Measurements from ENCODE around the gene AP3D1.

The AP3D1 gene

DNA sequence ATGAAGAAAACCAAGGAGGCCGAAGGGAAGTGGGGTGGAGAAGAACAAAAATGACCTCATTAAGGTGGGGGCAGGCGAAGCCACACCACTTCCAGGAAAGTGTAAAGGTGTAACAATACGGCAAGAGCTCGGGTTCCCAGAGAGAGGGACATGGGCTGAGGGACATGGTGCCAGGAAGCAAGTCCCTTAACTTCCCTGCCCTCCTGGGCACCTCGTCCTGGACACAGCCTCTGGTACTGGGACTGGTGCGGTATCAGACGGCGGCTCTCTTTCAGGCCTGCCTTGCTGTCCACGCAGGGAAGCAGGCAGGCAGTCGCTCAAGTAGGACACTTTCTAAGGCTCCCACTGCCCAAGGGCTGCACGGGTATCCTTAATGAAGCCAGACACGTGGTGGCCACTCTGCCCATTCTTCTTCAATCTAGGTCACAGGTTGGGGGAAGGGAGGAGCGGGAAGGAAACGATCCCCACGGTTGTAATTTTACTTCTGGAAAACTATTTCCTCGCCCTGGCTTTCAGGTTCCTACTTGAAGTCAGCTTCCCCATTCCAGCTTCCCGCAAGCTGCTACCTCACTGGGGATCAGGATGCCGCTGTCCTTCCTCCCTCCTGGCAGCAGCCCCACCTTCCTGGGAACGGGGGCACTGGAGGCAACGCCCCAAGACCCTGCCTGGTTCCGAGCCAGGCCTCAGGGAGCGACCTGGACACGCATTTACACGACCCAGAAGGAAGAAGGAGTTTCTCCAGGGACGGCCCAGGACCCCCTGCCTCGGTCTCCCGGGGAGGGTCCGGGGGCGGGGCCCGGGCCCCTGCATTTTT, 1.2 kb downstream of the AP3D1 start:
- peak overlapping the region; percentile 96; the same call in 1 of the 2 replicates for H3K4me3 ChIP-seq (ENCODE audit: low read length)
- 0 out of 2 replicates have a peak, but pooled peaks cover under 1% of the 10 kb centered on the region for H3K36me3 ChIP-seq (ENCODE audit: control insufficient read depth, insufficient read depth, low read length)
- H3K27ac ChIP-seq (ENCODE audit: low read length): no peak overlapping the region
- H3K27me3 ChIP-seq (ENCODE audit: control insufficient read depth, insufficient read depth, low read length): no peaks in the 10 kb centered on the region
- WGBS (ENCODE audit: insufficient coverage, insufficient read length): no CpG with 5 or more reads among the region's 30 CpGs
- H3K9me3 ChIP-seq (ENCODE audit: control insufficient read depth, insufficient read depth, low read length): no peaks in the 10 kb centered on the region
- peaks cover 2% of the 10 kb centered on the region for H3K4me1 ChIP-seq (ENCODE audit: control insufficient read depth, insufficient read depth, low read length)
- DNase-seq (ENCODE audit: low read depth, low spot score): no peak

DNA sequence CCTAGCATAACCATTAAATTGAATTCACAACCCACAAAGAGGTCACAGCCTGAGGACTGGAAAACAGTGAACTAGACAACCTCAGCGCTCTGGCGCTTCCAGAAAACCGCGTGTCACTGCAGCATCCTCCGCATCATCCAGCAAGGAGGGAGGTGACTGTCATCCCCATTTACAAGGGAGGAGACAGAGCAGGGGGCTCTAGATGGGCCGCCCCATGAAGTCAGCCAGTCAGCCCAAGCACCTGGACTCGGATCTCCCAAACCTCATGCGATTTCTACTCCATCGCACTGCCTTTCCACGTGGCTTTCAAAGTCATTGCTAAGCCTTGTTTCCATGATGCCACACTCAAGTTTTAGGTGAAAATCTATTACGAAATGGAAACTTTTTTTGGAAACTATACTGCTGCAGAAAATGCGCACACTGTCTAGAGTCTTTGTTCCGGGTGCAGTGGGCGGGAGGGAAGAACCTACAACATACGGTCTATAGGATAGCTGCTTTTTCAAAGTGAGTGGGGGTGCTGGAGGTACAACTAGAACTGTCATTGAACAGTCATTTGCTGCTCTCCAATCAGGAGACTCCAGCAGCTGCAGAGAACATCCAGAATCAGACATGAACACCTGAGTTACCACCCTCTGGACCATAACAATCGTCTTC, 2.8 kb downstream of the AP3D1 start:
- H3K27me3 ChIP-seq (ENCODE audit: control insufficient read depth, insufficient read depth, low read length): no peaks in the 10 kb centered on the region
- H3K27ac ChIP-seq (ENCODE audit: low read length): no peak overlapping the region
- H3K36me3 ChIP-seq (ENCODE audit: control insufficient read depth, insufficient read depth, low read length): 0 out of 2 replicates have a peak, but pooled peaks cover 3% of the 10 kb centered on the region
- peaks cover 2% of the 10 kb centered on the region for H3K4me1 ChIP-seq (ENCODE audit: control insufficient read depth, insufficient read depth, low read length)
- no peak overlapping the region for H3K4me3 ChIP-seq (ENCODE audit: low read length)
- no CpG with 5 or more reads among the region's 16 CpGs for WGBS (ENCODE audit: insufficient coverage, insufficient read length)
- H3K9me3 ChIP-seq (ENCODE audit: control insufficient read depth, insufficient read depth, low read length): no peaks in the 10 kb centered on the region
- DNase-seq (ENCODE audit: low read depth, low spot score): no peak

DNA sequence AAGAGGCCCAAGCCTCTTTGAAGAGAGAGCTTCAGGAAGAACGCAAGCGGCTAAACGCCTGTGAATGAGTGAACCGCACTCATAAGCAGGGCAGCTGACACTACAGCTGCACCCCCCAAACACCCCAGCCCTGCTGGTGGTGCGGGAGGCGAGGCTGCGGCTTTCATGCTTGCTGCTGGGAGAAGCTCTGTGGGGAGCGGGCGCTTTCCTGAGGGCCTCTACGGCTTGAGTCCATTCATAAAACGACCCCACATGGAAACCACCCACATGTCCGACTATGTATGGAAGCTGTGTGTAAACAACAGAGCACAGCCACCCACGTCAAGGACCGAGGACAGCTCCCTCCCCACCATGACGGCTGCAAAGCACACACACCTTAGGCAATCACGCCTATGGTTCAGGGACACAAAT, 5.5 kb downstream of the AP3D1 start:
- H3K27ac ChIP-seq (ENCODE audit: low read length): no peak overlapping the region
- peaks cover 2% of the 10 kb centered on the region for H3K4me1 ChIP-seq (ENCODE audit: control insufficient read depth, insufficient read depth, low read length)
- H3K9me3 ChIP-seq (ENCODE audit: control insufficient read depth, insufficient read depth, low read length): no peaks in the 10 kb centered on the region
- H3K4me3 ChIP-seq (ENCODE audit: low read length): no peak overlapping the region
- WGBS (ENCODE audit: insufficient coverage, insufficient read length): no CpG with 5 or more reads among the region's 16 CpGs
- no peaks in the 10 kb centered on the region for H3K27me3 ChIP-seq (ENCODE audit: control insufficient read depth, insufficient read depth, low read length)
- no peak for DNase-seq (ENCODE audit: low read depth, low spot score)
- 0 out of 2 replicates have a peak, but pooled peaks cover 3% of the 10 kb centered on the region for H3K36me3 ChIP-seq (ENCODE audit: control insufficient read depth, insufficient read depth, low read length)

DNA sequence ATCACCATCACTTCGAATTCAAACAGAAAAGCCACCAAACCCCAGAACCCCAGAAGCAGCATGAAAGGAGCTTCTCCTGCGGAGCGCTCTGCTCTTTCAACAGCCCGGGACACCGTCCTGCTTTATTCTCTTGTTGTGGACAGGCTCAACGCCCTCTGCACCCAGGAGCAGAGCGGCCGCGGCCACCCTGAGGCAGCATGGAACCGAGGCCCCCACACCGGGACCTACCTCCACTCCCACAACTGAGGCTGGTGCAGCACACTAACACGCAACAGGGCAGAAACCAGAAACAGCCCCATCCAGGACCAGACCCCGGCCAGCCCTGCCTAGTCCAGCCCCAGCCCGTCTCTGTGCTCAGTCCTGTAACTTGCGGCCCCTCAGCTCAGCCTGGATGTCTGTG, 7.2 kb downstream of the AP3D1 start:
- H3K27ac ChIP-seq (ENCODE audit: low read length): no peak overlapping the region
- peaks cover 3% of the 10 kb centered on the region; the same call in 1 of the 2 replicates for H3K36me3 ChIP-seq (ENCODE audit: control insufficient read depth, insufficient read depth, low read length)
- DNase-seq (ENCODE audit: low read depth, low spot score): no peak
- WGBS (ENCODE audit: insufficient coverage, insufficient read length): no CpG with 5 or more reads among the region's 15 CpGs
- H3K27me3 ChIP-seq (ENCODE audit: control insufficient read depth, insufficient read depth, low read length): no peaks in the 10 kb centered on the region
- H3K4me1 ChIP-seq (ENCODE audit: control insufficient read depth, insufficient read depth, low read length): no peaks in the 10 kb centered on the region
- no peaks in the 10 kb centered on the region for H3K9me3 ChIP-seq (ENCODE audit: control insufficient read depth, insufficient read depth, low read length)
- no peak overlapping the region for H3K4me3 ChIP-seq (ENCODE audit: low read length)

DNA sequence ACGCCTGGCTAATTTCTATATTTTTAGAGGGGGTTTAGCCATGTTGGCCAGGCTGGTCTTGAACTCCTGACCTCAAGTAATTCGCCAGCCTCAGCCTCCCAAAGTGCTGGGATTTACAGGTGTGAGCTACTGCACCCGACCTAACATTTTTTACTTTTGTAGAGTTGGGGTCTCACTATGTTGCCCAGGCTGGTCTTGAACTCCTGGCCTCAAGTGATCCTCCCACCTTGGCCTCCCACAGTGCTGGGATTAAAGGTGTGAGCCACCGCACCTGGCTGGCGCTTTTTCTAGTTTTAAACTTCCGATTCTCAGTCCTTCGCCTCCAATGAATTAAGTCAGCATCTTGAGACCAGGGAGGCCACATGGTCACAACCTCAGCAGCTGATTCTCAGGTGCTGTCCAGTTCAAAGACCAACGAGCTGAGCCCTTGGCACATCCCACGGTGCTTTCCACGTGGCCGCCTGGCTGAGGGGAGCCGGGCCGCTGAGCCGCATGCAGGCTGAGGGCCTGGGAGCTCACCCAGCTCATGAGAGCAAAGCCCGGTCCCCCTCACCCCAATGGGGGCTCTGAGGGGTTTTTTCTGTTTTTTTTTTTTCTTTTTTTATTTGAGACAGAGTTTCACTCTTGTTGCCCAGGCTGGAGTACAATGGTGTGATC, 9.1 kb downstream of the AP3D1 start:
- Histone ChIP-seq H3K9me3 (ENCODE audit: control insufficient read depth, insufficient read depth, low read length) (no peaks in the 10 kb centered on the region), H3K27ac (ENCODE audit: low read length) (no peak overlapping the region), H3K4me3 (ENCODE audit: low read length) (no peak overlapping the region), H3K4me1 (ENCODE audit: control insufficient read depth, insufficient read depth, low read length) (no peaks in the 10 kb centered on the region), H3K27me3 (ENCODE audit: control insufficient read depth, insufficient read depth, low read length) (no peaks in the 10 kb centered on the region), H3K36me3 (ENCODE audit: control insufficient read depth, insufficient read depth, low read length) (peaks cover 10% of the 10 kb centered on the region)
- no peak for DNase-seq (ENCODE audit: low read depth, low spot score)
- no CpG with 5 or more reads among the region's 15 CpGs for WGBS (ENCODE audit: insufficient coverage, insufficient read length)

DNA sequence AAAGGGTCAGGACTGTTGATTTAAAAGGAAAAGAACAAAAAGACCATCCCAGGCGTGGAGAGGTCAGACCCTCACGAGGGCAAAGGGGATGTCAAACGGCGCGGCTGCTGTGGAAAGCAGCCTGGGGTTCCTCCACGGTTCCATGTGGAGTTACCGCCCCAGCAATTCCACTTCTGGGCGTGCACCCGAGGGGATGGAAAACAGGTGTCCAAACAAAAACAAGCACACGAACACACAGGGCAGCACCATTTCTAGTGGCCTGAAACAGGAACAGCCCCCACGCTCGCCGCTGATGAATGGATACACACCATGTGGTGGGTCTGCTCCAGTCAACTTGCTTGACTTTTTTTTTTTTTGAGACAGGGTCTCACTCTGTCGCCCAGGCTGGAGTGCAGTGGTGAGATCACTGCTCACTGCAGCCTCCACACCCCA, 11.2 kb downstream of the AP3D1 start:
- H3K4me1 ChIP-seq (ENCODE audit: control insufficient read depth, insufficient read depth, low read length): no peaks in the 10 kb centered on the region; the same call in 1 of the 2 replicates
- no peaks in the 10 kb centered on the region for H3K9me3 ChIP-seq (ENCODE audit: control insufficient read depth, insufficient read depth, low read length)
- no peaks in the 10 kb centered on the region for H3K27me3 ChIP-seq (ENCODE audit: control insufficient read depth, insufficient read depth, low read length)
- H3K27ac ChIP-seq (ENCODE audit: low read length): no peak overlapping the region
- H3K4me3 ChIP-seq (ENCODE audit: low read length): no peak overlapping the region
- no peak for DNase-seq (ENCODE audit: low read depth, low spot score)
- H3K36me3 ChIP-seq (ENCODE audit: control insufficient read depth, insufficient read depth, low read length): peaks cover 21% of the 10 kb centered on the region
- WGBS (ENCODE audit: insufficient coverage, insufficient read length): no CpG with 5 or more reads among the region's 14 CpGs

DNA sequence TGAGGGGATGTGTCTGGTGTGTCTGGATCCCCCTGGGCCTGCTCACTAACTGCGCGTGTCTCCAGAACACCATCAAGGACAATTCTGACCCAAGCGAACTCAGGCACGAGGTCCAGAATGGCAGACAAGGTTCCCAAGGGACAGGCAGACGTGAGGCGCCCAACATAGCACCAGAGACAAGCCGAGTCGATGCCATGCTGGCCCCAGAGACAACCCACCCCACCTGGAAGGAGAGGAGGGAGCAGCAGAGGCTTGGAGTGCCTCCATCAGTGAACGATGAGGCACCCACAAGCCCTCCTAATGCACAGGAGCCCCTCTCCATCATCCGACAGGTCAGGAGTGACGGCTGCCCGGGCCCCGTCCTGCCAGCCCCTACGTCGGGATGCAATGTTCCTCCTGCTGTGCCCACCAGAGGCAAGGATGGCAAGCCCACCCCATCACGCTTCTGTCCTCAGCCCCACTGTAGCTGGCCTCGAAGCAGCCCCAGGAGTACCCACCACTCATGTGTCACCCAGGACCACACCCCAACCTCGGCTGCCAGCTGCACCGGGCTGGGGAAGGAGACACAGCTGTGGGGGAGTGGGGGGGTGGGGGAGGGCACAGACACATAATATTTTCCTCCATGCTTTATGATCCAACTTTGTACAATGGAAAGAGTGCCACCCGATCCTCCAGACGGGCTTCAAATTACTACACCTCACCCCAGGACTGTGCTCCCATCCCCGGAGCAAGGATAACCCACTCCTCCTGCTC, 11.8 kb downstream of the AP3D1 start:
- H3K27me3 ChIP-seq (ENCODE audit: control insufficient read depth, insufficient read depth, low read length): no peaks in the 10 kb centered on the region
- peaks cover 18% of the 10 kb centered on the region for H3K36me3 ChIP-seq (ENCODE audit: control insufficient read depth, insufficient read depth, low read length)
- no peak for DNase-seq (ENCODE audit: low read depth, low spot score)
- H3K9me3 ChIP-seq (ENCODE audit: control insufficient read depth, insufficient read depth, low read length): no peaks in the 10 kb centered on the region
- no CpG with 5 or more reads among the region's 22 CpGs for WGBS (ENCODE audit: insufficient coverage, insufficient read length)
- H3K4me3 ChIP-seq (ENCODE audit: low read length): no peak overlapping the region
- no peak overlapping the region for H3K27ac ChIP-seq (ENCODE audit: low read length)
- no peaks in the 10 kb centered on the region; the same call in 1 of the 2 replicates for H3K4me1 ChIP-seq (ENCODE audit: control insufficient read depth, insufficient read depth, low read length)

DNA sequence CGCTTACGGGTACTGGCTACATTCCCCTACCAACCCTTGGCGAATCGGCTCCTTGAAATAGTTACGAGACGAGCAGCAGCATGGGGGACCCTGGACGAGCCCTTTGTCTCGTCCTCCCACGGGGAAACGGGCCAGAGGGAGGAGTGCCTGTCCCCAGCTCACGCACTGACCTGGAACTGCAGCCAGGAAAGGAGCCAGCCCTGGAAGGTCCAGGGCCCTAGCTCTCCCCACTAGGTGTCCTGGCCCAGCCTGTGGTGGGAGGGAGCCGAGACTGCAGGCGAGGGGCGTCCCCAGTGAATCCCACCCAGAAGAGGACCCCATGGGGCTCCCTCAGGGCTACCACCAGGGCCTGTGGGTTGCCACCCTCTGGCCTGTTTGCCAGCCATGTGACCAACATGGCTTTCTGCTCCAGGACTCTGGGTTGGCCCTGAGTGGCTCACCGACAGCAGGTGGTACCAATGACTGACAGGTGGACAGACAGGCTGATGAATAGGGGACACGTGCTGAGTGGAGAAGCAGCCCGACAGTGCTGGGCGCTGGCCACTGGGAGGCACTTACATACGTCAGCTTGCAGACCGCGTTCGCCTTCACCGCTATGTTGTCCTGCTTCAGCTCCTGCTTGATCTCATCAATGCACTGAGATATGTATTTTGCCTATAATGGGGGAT, 13.2 kb downstream of the AP3D1 start:
- no peaks in the 10 kb centered on the region for H3K9me3 ChIP-seq (ENCODE audit: control insufficient read depth, insufficient read depth, low read length)
- no CpG with 5 or more reads among the region's 23 CpGs for WGBS (ENCODE audit: insufficient coverage, insufficient read length)
- DNase-seq (ENCODE audit: low read depth, low spot score): no peak
- no peak overlapping the region for H3K27ac ChIP-seq (ENCODE audit: low read length)
- H3K4me1 ChIP-seq (ENCODE audit: control insufficient read depth, insufficient read depth, low read length): no peaks in the 10 kb centered on the region; the same call in 1 of the 2 replicates
- no peak overlapping the region for H3K4me3 ChIP-seq (ENCODE audit: low read length)
- H3K27me3 ChIP-seq (ENCODE audit: control insufficient read depth, insufficient read depth, low read length): no peaks in the 10 kb centered on the region
- peaks cover 18% of the 10 kb centered on the region for H3K36me3 ChIP-seq (ENCODE audit: control insufficient read depth, insufficient read depth, low read length)

DNA sequence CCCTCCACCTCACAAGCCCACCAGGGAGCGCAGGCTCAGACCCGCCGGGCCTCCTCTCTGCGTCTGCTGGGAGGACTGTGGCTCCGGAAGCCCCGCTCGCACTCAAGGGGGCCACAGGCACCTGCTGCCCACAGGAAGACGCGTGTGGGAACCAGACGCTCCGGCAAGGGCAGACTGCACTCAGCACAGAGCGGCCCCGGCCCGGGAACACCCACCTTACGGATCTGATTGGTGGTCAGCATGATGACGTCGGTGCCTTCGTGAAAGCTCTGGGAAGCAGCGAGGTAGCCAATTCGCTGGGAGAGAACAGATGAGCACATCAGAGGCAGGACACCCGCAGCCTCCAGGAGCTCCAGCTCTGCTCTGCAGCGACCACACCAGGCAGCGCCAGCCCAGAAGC, 14.6 kb downstream of the AP3D1 start:
- no peak overlapping the region for H3K27ac ChIP-seq (ENCODE audit: low read length)
- WGBS (ENCODE audit: insufficient coverage, insufficient read length): no CpG with 5 or more reads among the region's 23 CpGs
- no peaks in the 10 kb centered on the region for H3K9me3 ChIP-seq (ENCODE audit: control insufficient read depth, insufficient read depth, low read length)
- peaks cover 30% of the 10 kb centered on the region for H3K36me3 ChIP-seq (ENCODE audit: control insufficient read depth, insufficient read depth, low read length)
- DNase-seq (ENCODE audit: low read depth, low spot score): no peak
- H3K27me3 ChIP-seq (ENCODE audit: control insufficient read depth, insufficient read depth, low read length): no peaks in the 10 kb centered on the region
- H3K4me3 ChIP-seq (ENCODE audit: low read length): no peak overlapping the region
- no peaks in the 10 kb centered on the region; the same call in 1 of the 2 replicates for H3K4me1 ChIP-seq (ENCODE audit: control insufficient read depth, insufficient read depth, low read length)

Data from iPS DF 6.9 (cell line).